ENCODE data around the gene GNAZ.

The GNAZ gene

GRCh38 chr22:23102002-23102655 lies 31.8 kb downstream of the GNAZ start:
- TF ChIP-seq ZBTB7A (IDR thresholded peaks at IDR 0.05; ENCODE audit: low read depth) (no peak), RAD21 (IDR thresholded peaks at IDR 0.05; ENCODE audit: low read depth) (no peak), FOXM1 (IDR thresholded peaks at IDR 0.05; ENCODE audit: borderline replicate concordance, low read depth) (no peak), CEBPB (IDR thresholded peaks at IDR 0.05) (no peak), USF1 (IDR thresholded peaks at IDR 0.05) (no peak)

- TF ChIP-seq USF1 (IDR thresholded peaks at IDR 0.05) (no peak), EGR1 (IDR thresholded peaks at IDR 0.05) (no peak), NFIC (IDR thresholded peaks at IDR 0.05) (no peak), REST (IDR thresholded peaks at IDR 0.05; ENCODE audit: low read depth) (no peak), ZBTB7A (IDR thresholded peaks at IDR 0.05; ENCODE audit: low read depth) (no peak), CREB1 (IDR thresholded peaks at IDR 0.05; ENCODE audit: low read depth) (no peak)
Observed at GRCh38 chr22:23102776-23103175, 32.5 kb downstream of the GNAZ start.

- TF ChIP-seq MAX (IDR thresholded peaks at IDR 0.05) (no peak), CEBPB (IDR thresholded peaks at IDR 0.05) (no peak), CREB1 (IDR thresholded peaks at IDR 0.05; ENCODE audit: low read depth) (no peak), TAF1 (IDR thresholded peaks at IDR 0.05; ENCODE audit: low read depth) (no peak), EGR1 (IDR thresholded peaks at IDR 0.05) (no peak), REST (IDR thresholded peaks at IDR 0.05; ENCODE audit: low read depth) (no peak), USF1 (IDR thresholded peaks at IDR 0.05) (no peak), ZBTB7A (IDR thresholded peaks at IDR 0.05; ENCODE audit: low read depth) (no peak), FOXM1 (IDR thresholded peaks at IDR 0.05; ENCODE audit: borderline replicate concordance, low read depth) (no peak), RAD21 (IDR thresholded peaks at IDR 0.05; ENCODE audit: low read depth) (no peak), EP300 (IDR thresholded peaks at IDR 0.05; ENCODE audit: borderline replicate concordance) (no peak), TEAD4 (IDR thresholded peaks at IDR 0.05) (no peak), TCF12 (IDR thresholded peaks at IDR 0.05; ENCODE audit: low read depth) (no peak), NFIC (IDR thresholded peaks at IDR 0.05) (no peak), YY1 (IDR thresholded peaks at IDR 0.05; ENCODE audit: low read depth) (no peak)
Observed at GRCh38 chr22:23103199-23103954, 33.1 kb downstream of the GNAZ start.

- TF ChIP-seq FOXM1 (IDR thresholded peaks at IDR 0.05; ENCODE audit: borderline replicate concordance, low read depth) (no peak), TEAD4 (IDR thresholded peaks at IDR 0.05) (no peak), USF1 (IDR thresholded peaks at IDR 0.05) (no peak), TCF12 (IDR thresholded peaks at IDR 0.05; ENCODE audit: low read depth) (no peak), CREB1 (IDR thresholded peaks at IDR 0.05; ENCODE audit: low read depth) (no peak), NFIC (IDR thresholded peaks at IDR 0.05) (no peak)
Observed at GRCh38 chr22:23104187-23104971, 34.1 kb downstream of the GNAZ start.

- no peak for TF ChIP-seq USF1 (IDR thresholded peaks at IDR 0.05)
- TF ChIP-seq TAF1 (IDR thresholded peaks at IDR 0.05; ENCODE audit: low read depth) = no peak
- TF ChIP-seq NFIC (IDR thresholded peaks at IDR 0.05) = no peak
- no peak for TF ChIP-seq REST (IDR thresholded peaks at IDR 0.05; ENCODE audit: low read depth)
- TF ChIP-seq EGR1 (IDR thresholded peaks at IDR 0.05) = no peak
- TF ChIP-seq YY1 (IDR thresholded peaks at IDR 0.05; ENCODE audit: low read depth) = no peak
- no peak for TF ChIP-seq CREB1 (IDR thresholded peaks at IDR 0.05; ENCODE audit: low read depth)
- no peak for TF ChIP-seq FOXM1 (IDR thresholded peaks at IDR 0.05; ENCODE audit: borderline replicate concordance, low read depth)
- TF ChIP-seq ZBTB7A (IDR thresholded peaks at IDR 0.05; ENCODE audit: low read depth) = no peak
- no peak for TF ChIP-seq TEAD4 (IDR thresholded peaks at IDR 0.05)
- no peak for TF ChIP-seq MAX (IDR thresholded peaks at IDR 0.05)
- TF ChIP-seq RAD21 (IDR thresholded peaks at IDR 0.05; ENCODE audit: low read depth) = no peak
- no peak for TF ChIP-seq TCF12 (IDR thresholded peaks at IDR 0.05; ENCODE audit: low read depth)
- TF ChIP-seq EP300 (IDR thresholded peaks at IDR 0.05; ENCODE audit: borderline replicate concordance) = no peak
- no peak for TF ChIP-seq CEBPB (IDR thresholded peaks at IDR 0.05)
Observed at GRCh38 chr22:23105304-23105703, 35.0 kb downstream of the GNAZ start.

Data from Ishikawa (cell line).